ENCODE results near the gene CYB561D2. TPM values are rescaled to one million over a fixed set of nuclear protein-coding genes. Genes with fewer than 3 reads are reported as not detected.

CYB561D2 gene
- total RNA-seq, 2 donors from 2014 or later: 7.9 to 10.5 TPM

DNA sequence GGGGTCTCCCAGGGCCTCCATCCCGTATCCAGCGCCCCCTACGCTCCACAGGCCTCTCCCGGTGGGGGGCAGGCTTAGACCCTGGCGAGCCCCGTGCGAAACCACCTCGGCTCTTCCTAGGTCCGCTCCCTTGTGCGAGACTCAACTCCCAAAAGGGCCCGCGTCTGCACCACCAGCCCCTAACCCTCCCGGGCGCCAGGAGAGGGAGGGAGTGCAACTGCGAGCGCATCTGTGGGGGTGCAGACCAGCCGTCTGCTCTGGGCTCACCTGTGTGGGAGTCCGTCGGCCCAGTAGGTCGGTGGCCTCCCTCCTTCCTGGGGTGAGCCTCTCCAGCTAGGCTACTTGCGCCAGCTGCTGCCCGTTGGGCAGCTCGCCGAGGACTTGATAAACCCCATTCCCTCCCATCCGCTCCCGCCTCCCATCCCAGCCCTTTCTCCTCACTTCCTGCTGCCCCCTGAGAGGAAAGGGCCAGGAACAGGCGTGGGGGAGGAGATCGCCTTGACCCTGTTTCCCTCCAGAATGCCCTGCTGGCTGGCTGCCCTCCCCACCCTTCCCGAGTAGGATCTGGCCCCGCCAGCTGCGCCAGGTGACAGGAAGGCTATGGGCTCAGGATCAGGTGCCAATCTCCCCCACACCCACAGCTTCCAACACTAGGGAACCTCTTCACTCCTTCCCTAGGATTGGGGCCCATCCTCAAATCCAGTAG lies 28.1 kb upstream of the CYB561D2 start, which contains the start of gene HYAL2:
HYAL2 (minus strand) TSS at position 360 of the 706 bp plus-strand sequence. CDS start 2,256 bp downstream, outside the sequence.
- intact Hi-C loops (cut with DNase I): loop anchor here in 1 of 2 donors (1.0 kb wide), 1 partner anchor 30 kb away; no protein-coding TSS in a partner anchor
- DNase-seq (ENCODE audit: low spot score): peak; percentile 91

DNA sequence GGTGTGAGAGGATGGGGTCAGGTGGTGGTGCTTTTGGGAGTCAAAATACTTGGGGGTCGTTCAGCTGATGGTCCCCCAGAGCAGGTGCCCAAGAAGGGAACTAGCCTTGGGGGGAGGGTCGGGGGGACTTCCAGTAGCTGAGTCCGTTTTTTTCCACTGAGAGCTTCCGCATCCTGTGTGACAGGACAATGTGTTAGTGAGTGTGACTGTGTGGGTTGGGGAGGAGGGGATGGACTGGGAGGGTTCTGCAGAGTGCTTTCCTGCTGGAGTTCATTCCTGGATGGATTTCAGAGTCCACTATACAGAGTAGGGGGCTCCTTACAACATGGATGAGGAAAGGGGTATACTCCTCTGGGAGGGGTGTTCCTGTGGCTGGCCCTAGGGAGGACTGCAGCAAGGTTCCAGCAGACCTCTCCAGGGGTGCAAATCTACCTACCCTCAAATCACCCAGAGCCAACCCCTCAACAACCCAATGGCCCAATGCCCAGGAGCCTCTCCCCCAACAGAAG lies 27.5 kb upstream of the CYB561D2 start:
- intact Hi-C loops (cut with DNase I): no loop called here
- DNase-seq (ENCODE audit: low spot score): no peak

DNA sequence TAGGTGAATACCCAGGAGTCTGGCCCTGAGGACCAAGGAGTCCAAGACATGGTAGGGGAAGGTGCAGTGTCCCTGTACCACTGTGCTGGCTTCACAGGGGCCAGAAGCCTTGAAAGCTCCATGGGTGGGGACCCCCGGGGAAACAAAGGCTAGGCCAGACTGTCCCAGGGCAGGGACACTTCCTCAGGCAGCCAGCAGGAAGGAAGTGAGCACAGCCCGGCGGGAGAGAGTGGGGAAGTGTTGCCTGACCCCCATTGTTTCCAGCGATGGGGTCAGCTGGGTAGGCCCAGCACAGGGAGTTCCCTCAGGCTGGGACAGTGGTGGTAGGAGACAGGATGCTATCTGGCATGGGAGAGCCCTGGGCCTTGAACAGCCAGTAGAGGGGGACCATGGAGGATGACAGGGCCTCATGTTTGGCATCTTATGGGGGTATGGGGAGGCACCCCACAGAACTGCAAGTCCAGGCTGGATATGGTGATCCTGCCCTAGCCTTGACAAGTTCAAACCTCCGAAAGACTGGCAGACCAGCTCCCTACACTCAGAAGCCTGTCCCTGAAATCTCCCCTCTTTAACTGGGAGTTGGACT lies 27.0 kb upstream of the CYB561D2 start:
- peak; percentile 86 for DNase-seq (ENCODE audit: low spot score)
- intact Hi-C loops (cut with DNase I): no loop called here

DNA sequence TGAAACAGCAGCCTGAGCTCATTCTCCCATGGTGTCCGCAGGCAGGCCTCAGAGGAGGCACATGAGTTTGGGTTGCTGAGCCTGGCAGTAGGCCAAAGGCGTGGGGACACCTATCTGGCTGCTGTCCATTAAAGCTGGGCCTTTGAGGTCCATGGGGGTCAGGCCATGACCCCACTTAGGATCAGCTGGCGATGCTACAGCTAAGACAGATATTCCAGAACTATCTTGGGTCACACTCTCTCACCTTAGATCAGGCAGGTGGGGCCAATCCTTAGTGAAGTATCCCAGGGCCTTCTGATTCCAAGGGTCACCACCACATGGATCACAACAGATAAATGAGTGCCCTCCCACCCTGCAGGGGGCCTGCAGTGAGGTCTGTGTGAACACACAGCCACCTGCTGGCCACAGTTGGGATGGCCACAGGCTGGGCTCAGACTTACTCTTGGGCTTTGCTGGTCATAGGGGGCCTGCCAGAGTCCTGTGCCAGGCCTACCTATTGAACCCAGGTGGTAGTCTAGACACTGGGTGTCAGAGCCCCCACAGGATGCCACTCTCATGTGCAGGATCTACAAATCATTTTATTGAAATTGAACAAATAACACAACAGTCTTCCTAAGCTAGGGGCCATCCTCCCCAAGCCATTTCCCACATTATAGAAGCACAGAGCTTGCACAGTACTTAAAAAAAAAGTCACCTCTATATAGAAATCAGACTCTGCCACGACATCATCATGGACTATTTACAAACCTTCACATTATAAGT lies 26.1 kb upstream of the CYB561D2 start:
- peak; percentile 89 for DNase-seq (ENCODE audit: low spot score)
- intact Hi-C loops (cut with DNase I): no loop called here

DNA sequence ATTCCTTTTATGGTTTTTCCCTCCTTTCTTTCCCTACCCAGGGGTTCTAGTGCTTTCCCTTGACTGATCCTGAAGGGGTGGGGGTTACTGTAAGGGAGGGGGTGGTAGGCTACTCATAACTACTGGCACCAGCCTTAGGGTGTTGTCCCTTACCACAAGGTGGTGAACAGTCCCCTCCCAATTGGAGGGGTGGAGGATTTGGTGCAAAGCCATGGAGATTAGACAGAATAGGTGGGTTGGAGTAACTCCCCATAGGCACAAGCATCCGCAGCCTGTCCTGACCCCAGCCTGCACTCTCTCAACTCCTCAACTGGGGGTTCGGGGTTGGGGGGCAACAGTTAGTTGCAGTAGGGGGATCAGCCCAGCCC lies 25.6 kb upstream of the CYB561D2 start:
- intact Hi-C loops (cut with DNase I): no loop called here
- DNase-seq (ENCODE audit: low spot score): no peak

DNA sequence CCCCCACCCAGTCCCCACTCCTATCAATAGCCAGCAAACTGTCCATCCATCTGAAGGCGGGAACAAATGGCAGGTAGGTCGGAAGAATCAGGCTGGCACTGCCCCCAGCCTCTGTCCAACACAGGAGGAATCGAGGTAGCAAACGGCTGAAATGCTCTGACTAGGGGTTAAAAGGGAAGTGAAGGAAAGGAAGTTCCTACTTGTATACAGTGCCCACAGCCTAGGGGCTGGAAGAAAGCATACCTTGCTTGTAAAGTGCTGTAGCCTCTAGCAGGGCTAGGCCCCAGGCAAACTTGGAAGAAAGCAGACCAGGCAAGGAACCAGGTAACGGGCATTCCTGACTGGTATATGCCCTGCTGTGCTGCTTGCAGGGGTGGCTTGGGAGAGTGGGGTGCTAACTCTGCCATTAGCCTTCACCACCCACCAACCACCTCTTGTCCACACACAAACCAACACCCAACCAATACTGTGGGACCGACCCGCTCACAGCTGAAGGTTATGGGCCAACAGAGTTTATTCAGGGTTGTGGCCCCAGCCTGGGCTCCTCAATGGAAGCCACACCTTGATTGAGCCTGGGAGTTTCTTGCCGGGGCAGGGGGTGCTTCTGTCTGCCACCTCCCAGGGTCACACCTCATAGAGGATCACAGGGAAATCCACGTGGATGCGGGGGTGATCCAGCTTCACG lies 25.0 kb upstream of the CYB561D2 start:
- intact Hi-C loops (cut with DNase I): no loop called here
- DNase-seq (ENCODE audit: low spot score): no peak

DNA sequence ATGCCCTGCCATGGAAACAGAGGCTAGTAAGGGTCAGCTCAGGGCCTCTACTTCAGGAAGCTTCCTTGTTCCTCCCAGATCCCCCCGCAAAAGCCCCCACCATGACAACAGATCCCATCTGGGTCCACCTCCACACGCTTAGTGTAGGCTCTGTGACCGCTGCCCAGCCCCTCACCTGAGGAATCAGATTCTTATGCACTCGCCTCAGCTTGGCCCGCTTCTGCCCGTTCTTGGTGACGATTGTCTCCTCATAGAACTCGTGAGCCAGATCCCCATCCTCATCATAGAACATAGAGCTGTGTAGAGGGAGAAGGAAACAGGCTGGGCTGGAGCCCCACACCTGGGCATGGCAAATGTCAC lies 24.5 kb upstream of the CYB561D2 start:
- no peak for DNase-seq (ENCODE audit: low spot score)
- intact Hi-C loops (cut with DNase I): no loop called here

DNA sequence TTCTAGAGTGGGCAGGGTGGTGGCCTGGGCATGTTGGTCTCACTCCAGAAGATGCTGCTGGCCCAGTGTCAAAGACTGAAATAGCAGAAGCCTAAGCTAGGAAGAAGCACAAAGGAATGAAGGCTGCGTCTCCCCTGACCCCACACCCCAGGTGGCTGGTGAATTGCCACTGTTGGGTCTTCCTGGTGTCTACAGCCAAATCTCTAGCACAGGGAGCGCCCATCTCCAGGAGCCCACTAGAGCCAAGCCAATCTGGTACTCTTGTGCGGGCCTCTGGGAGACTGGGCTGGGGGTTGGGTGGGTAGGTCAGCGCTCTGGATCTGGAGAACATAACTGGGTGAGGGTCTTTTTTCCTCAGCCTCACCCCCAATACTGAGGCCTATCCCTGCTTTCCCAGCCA lies 23.5 kb upstream of the CYB561D2 start:
- intact Hi-C loops (cut with DNase I): no loop called here
- no peak for DNase-seq (ENCODE audit: low spot score)

DNA sequence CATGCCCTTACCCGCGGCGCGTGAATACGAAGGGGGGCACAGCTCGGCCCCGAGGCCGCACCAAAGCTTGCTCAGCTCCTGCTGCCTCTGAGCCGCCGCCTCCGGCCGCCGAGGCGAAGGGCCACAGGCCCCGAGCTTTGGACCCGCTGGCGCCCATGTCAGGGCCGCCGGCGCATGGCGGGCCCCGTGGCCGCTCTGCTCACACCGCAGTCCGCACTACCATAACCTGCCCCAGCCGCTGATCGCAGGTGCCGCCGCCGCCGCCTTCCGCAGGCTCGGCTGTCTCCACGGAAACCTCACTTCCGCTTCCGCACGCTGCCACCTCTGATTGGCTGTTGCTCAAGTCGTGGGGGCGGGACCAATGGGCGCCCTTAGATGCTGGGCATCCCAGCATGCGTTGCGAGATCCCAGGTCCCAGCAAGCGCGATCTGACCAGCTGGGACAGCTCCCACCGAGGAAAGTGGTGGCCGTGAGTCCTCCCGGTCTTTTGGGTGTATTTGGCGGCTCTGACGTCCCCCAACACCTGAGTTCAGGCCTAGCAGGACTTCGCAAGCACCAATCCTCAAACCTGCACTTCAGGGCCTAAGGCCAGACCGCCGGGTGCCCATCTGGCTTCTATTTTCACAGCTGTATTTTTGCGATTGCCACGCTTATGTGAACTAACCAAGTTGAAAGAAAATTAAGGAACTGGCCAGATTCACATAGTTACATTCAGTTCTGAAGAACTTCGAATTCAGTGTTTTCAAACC lies 22.5 kb upstream of the CYB561D2 start, which contains the start of gene TUSC2:
TUSC2 (minus strand) TSS at position 281 of the 749 bp plus-strand sequence; CDS start at position 157, 124 bp downstream.
- intact Hi-C loops (cut with DNase I): no loop called here
- DNase-seq (ENCODE audit: low spot score): peak; percentile 99

DNA sequence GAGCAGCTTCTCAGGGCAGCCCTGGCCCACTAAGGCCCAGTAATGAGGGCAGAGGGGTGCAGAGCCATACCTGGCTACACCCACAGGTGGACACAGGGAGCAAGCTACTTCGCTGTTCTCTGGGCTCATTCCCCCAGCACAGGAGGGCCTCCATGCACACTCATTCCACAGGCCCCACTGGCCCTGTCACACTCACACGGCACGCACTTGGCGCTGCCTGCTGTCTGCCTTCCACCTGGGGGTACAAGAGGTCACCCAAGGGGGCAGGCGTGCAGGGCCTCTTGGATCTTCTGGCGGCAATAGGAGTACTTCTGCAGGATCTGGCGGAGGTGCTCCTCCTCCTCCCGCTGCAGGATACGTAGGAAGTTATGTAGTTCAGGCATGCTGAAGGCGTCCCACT lies 20.3 kb upstream of the CYB561D2 start:
- no peak for DNase-seq (ENCODE audit: low spot score)
- intact Hi-C loops (cut with DNase I): loop anchor here in 1 of 2 donors (10.0 kb wide), 1 partner anchor 1724 kb away; the partner anchor contains the start of gene DUSP7

DNA sequence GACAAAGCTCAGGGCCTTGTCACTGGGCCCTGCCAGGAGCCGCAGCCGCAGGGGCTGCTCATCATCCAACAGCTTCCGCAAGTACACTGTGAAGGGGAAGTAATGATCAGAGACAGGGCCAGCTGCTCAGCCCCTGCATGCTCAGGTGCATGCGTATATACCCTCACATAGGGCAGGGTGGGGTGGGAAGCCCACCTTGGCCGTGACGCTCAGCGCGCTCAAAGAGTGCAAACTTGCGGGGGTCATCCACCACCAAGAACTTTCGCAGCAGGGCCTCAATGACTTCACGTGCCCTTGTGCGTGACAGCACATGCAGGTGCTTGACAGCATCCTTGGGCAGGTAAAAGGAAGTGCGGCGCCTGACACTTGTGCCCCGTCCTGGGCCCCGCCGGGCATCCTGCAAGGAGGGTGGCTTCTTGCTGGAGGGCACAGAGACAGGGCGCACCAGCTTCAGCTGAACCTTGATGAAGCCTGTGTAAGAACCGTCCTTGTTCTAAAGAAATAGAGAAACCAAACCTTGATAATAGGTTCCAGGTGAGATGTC lies 19.2 kb upstream of the CYB561D2 start:
- DNase-seq (ENCODE audit: low spot score): no peak
- intact Hi-C loops (cut with DNase I): loop anchor here in 1 of 2 donors (10.0 kb wide), 1 partner anchor 1723 kb away; the partner anchor contains the start of gene DUSP7

DNA sequence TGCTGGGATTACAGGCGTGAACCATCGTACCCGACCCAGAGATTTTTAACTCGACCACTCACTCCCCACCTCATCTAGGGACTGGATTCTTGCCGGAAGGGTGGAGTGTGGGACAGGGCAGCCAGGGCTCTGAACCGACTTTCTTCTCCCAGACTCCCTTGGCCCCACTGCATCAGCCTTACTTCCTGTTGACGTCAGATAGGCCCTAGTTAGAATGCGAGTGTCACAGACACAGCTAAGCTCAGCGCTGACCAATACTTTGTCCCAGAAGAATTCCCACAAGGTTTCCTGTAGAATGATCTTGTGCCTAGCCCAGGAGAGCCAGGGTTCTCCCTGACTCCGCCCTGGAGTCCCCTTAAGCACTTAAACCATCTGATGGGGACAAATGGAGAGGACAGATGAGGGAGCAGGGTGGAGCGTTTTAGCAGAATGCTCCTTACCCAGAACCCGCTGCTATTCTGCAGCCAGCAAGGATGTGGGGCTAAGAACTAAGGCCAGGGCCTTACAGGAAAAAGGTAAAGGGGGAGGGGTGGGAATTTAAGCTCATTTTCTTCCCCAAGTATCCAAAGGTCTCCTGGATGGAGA lies 16.8 kb upstream of the CYB561D2 start:
- intact Hi-C loops (cut with DNase I): loop anchor here in 1 of 2 donors (10.0 kb wide), 1 partner anchor 1721 kb away; the partner anchor contains the start of gene DUSP7
- peak; percentile 88 for DNase-seq (ENCODE audit: low spot score)

DNA sequence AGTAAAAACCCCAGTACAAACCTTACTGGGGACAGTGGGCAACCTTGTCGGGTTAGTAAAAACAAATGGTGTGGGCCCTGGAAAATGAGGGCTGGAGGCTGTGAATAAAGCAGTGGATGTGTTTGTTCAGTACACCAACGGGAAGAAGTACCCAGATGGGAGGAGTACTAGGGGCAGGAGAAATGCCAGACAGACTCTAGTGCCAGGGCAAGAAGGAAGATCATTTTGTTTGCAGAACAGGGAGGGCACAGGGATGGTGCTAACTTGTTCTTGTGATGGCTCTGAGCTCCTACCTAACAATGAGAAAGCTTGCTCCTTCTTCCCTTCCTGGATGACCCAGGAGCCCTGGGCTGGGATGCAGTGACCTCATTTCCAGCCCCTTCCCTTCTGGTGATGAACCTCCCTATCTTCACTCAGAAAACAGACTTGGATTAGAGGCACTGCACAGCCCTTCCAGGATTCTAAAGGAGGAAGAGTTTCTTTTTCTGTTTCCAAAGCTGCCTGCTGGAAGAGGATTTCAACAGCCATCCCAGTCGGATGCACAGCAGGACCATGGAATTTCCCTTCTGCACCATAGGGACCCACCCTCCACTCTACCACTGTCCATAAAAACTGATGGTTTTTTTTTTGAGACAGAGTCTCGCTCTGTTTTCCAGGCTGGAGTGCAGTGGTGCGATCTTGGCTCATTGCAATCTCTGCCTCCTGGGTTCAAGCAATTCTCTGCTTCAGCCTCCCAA lies 16.2 kb upstream of the CYB561D2 start:
- DNase-seq (ENCODE audit: low spot score): no peak
- intact Hi-C loops (cut with DNase I): loop anchor here in 1 of 2 donors (10.0 kb wide), 1 partner anchor 1720 kb away; the partner anchor contains the start of gene DUSP7

DNA sequence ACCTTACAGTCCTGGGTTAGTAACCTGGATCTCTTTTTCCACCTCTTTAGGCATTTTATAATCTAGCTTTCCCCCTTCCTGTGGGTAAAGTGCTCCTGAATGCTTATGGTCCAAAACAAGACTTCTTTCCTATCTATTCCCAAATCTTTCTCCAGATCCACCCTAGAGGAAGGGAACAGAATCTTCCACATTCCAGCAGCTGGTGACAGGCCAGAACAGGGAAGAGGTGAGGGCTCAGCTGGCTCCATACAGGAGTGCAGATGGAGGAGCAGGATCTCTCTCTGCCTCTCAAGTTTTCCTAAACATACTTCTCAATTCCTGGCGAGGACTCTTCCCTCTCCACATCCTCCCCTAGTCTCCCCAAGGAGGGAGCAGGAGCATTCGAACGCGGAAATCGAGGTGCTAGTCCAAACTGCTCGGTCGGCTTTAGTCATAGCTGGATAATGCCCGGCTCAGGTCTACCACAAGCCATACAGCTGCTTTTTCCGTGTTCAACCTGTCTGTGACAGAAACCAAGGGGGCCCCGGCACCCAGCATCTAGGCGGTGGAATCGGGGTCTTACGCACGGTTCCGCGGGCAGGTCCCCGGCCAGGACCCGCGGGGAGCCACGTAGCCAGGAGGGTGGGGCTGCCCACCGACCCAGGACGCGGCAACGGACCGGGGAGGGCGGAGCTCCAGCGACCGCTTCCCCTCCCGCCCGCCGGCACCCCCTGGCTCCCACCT lies 14.0 kb upstream of the CYB561D2 start:
- peak; percentile 82 for DNase-seq (ENCODE audit: low spot score)
- intact Hi-C loops (cut with DNase I): loop anchor here in 1 of 2 donors (10.0 kb wide), 1 partner anchor 1718 kb away; the partner anchor contains the start of gene DUSP7

DNA sequence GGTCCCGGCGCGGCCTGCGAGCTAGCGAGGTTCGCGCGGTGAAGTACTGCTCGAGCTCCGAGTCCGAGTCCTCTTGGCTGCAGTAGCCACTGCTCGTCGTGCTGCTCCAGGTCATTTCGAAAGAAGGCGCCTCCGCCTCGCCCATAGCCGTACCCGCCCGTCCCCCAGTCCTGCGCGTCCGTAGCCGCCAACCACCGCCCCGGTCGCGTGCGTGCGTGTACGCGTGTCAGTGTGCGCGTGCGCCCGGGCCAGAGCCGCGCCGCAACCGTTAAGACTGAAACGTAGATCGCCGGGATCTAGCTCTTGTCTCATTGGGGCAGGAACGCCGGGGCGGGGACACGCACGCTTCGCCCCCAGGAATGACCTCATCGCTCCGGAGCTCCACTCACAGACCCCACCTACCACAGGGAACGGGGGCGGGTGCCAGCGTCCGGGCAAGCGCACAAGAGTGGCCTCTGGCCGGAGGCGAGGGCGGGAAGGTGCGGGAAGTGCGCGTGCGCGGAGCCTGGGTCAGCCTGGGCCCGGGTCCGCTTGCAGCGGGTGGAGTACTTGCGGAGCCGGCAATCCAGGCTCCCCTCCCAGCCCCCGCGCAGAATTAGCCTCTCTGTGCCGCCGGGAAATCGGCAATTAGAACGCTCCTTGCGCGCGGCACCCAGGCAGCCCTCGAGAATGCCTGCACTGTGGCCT lies 13.3 kb upstream of the CYB561D2 start:
- DNase-seq (ENCODE audit: low spot score): peak; percentile 100
- intact Hi-C loops (cut with DNase I): loop anchor here in 1 of 2 donors (10.0 kb wide), 1 partner anchor 1717 kb away; the partner anchor contains the start of gene DUSP7

DNA sequence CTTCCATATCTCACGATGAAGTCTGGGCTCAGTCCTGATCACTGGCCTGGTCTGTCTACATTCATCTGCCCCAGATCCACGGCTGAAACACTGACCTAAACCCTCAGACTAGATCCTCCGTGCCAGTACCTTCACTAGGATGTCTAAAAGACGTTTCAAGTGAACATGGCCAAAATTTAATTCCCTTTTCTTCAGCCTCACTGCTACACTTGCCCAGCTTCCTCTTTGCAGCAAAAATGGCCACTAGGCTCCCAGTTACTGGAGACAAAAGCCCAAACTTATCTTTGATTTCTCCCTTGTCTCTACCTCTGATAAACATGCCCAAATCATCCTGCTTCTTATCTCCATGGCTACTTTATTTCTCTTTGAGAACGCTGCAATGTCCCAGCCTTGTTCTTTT lies 11.7 kb upstream of the CYB561D2 start:
- no peak for DNase-seq (ENCODE audit: low spot score)
- intact Hi-C loops (cut with DNase I): loop anchor here in 1 of 2 donors (10.0 kb wide), 1 partner anchor 1716 kb away; the partner anchor contains the start of gene DUSP7
